Sciatic nerve (tissue), 2 donors: ENCODE data around the gene PLEKHA5. TPM values are rescaled to one million over a fixed set of nuclear protein-coding genes. Genes with fewer than 3 reads are reported as not detected.
"Not testable (repeated sequence)": the region's sequence is repeated elsewhere in the genome, so short reads cannot be mapped to it uniquely, and the experiment has no call there.

Experiments used
- ATAC-seq: fragments of 200-7000 bp; cut with Tn5 transposase; one replicate; pipeline ENCODE4 v1.9.1; 2020; ENCODE audit warnings: mild to moderate bottlenecking, moderate library complexity
- DNase-seq: peaks from one replicate; pipeline ENCODE4 v3.0.0-alpha.2; 2020; ENCODE audit warnings: low spot score
- intact Hi-C: fragments of 100-400 bp; cut with DNase I; formaldehyde crosslinking; loops from one replicate; pipeline ENCODE4 v1.14.2; 2022
- total RNA-seq: library from RNA; stranded (reverse); fragmentation: NEBNext Ultra II Directional; extraction: Animal tissue kit (Norgen Biotek cat#: 25700); gene quantifications from one replicate; pipeline ENCODE4 v1.2.1, GENCODE V29; 2021
- donor health status: DM: no; HTN: no; CAD: no.
- donor health status: DM: no; HTN: no; CAD: no.

The PLEKHA5 gene
- total RNA-seq, 1 donor from 2014 or later = 44.1 TPM

DNA sequence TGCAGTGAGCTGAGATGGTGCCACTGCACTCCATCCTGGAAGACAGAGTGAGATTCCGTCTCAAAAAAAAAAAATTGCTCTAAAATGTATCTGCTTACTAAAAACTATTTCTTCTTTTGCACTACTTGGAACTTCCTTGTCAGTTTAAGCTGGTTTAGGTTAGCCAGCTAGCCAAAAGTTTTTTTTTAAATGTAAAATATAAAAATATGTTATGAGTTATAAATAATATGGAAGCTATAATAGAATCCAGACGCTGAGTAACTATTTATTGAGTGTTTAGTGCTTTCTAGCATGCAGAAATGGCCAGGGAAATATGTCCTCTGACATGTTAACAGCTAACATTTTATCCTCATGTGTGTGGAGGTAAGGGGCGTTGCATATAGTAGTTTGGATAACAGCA is 85.6 kb downstream of the PLEKHA5 start:
- DNase-seq = no peak
- intact Hi-C loops = no loop called here
- ATAC-seq = no peak

DNA sequence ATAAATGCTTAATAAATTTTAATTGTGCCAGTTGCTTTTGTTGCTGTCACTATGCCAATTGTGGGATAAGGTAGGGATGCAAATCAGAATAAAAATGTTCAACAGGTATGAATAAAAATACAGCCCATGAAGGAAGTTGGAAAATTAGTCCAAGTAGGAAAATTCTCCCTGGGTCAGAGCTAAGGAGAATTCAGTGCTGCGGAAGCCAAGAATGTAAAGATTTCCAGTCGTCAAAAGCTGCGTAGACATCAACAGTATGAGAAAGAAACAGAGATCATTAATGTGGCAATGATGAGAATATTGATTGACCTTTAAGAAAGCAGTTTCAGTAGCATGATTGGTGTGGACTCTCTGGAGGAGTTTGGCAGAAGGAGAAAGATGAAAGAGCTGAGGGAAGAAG is 87.9 kb downstream of the PLEKHA5 start:
- intact Hi-C loops = no loop called here
- ATAC-seq = no peak
- no peak for DNase-seq

DNA sequence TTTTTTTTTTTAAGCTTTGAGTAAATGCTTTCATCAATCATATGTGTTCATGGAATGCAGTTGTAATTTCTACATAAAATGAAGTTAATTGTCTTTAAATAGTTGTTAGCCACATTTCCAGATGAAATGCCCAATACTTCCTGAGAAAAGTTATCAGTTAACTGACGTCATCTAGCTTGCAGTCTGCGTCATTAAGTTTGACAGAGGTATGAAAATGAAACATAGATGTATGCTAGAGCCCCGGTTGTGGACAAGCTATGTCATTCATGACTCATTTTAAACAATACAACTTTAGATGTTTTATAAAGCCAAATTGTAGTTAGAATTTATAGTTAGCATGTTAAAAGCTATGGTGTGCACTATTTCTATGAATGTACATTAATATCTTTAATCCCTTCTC is 90.7 kb downstream of the PLEKHA5 start:
- intact Hi-C loops = no loop called here
- ATAC-seq (no peak), DNase-seq (no peak)

DNA sequence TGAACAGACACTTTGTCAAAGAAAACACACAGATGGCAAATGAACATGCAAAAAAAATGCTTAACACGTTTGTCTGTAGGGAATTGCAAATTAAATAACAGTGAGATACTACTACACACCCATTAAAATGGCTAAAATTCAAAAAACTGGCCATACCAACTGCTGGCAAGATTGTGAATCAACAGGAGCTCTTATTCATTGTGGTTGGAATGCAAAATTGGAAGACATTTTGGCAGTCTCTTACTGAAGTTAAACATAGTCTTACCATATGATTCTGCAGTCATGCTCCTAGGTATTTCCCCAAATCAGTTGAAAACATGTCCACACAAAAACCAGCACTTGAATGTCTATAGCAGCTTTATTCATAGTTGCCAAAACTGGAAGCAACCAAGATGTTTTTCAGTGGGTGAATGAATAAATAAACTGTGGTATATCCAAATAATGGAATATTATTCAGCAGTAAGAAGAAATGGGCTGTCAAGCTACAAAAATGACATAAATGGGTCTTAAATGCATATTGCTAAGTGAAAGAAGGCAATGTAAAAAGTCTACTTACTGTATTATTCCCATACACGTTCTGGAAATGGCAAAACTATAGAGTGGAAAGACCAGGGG is 91.4 kb downstream of the PLEKHA5 start:
- no peak for DNase-seq
- ATAC-seq = no peak
- intact Hi-C loops = no loop called here

DNA sequence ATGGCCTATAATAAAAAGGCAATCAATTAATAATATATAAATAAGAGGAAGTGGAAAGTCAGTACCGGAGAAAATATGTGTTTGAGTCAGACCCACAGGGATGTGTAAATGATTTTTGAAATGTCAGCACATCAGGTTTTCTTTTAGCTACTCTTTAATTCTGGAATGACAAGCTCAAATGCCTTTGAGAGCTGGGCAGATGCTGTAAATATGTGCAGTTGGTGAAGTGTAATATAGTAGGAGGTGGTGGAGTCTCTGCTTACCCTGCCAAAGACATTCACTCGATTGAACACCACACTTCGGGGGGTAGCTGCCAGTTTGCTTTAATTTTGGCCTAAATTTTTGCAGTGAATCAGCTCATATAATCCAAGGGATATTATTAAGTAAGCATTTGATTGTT is 93.0 kb downstream of the PLEKHA5 start:
- intact Hi-C loops = no loop called here
- ATAC-seq = no peak

DNA sequence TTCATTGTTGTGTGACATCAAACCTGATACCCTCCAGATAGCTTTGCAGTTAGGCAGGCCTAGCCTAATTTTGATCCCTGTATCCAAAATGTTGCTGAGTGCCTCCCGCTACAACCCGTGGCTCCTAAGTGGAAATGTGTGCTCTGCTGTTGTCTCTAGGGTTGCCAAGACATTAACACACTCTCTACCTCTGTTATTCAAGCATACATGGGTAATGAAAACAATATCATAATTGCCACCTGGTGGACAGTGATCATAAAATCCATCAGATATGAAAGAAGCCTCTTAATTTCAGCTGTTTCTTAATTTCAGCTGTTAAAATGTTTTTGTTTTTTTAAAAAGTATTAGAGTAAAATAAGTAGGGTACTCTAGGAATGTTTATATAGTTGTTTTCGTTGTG is 93.5 kb downstream of the PLEKHA5 start:
- intact Hi-C loops = no loop called here
- no peak for DNase-seq
- peak; percentile 66 for ATAC-seq

More for the DNA sequence above, 93.0 kb downstream of the PLEKHA5 start:
- no peak for DNase-seq

DNA sequence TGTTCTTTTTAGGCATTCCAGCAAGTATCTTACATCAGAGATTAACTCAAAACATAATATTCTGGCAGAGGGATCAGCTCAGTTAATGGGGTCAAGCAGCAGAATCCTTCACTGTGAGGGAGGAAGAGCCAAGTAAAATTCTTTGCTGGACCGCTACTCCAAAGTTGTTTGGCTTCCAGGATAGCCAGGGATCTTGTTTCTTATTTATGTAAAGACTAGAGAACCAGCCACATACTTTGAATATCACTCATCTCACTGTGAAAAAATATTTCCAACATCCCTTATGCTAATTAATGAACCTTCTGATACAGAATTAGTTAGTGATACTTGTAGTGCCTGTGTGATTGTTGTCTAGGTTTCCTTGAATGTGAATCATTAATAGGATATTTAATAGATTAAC is 94.2 kb downstream of the PLEKHA5 start:
- peak; percentile 50 for ATAC-seq
- DNase-seq = no peak
- intact Hi-C loops = no loop called here

DNA sequence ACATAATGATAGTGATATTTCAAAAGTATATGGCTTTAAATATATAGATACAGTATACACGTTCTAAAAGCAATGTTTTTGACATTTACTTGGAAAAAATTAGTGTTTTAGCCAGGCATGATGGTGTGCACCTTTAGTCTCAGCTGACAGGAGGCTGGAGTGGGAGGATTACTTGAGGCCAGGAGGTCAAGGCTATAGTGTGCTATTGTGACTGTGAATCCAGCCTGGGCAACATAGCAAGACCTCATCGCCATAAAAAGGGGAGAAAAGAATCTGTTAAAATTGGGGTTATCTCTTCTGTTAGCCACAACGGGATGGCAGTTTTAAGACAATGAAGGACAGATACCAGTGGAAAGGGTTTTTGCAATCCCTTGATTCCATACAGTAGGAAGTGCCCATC is 95.2 kb downstream of the PLEKHA5 start:
- intact Hi-C loops = no loop called here

DNA sequence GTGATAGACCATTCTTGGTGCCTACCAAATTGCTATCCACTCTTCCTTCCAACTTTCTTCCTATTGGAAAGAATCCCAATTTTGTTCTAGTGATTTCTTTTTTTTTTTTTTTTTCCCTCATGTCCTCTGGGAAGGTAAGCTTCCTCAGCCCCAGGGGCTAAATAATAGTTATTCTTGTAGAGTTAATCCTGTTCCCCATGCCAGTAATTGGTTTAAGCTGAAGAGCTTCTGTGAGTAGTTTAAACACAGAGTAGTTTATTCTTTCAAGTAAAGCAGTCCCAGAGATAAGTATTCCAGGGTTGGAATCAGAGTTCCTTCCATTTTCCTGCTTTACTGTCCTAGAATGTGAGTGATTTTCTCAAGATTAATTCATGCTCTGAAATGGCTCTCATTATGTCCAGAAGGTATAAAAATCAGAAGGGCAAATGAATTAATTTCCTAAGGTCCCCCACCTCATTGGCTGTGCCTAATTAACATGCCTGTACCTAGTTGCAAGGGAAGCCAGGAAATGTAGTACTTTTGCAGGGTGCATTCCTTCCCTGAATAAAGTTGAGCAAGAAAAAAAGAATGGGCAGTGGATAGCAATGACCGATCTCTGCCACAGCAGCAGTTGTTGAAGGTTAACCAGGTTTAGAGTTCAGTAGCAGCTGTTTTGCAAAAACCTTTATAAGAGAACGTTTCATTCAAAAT is 97.8 kb downstream of the PLEKHA5 start:
- no peak for ATAC-seq
- DNase-seq = no peak
- intact Hi-C loops = no loop called here

More for the DNA sequence above, 95.2 kb downstream of the PLEKHA5 start:
- no peak for DNase-seq
- ATAC-seq = no peak

DNA sequence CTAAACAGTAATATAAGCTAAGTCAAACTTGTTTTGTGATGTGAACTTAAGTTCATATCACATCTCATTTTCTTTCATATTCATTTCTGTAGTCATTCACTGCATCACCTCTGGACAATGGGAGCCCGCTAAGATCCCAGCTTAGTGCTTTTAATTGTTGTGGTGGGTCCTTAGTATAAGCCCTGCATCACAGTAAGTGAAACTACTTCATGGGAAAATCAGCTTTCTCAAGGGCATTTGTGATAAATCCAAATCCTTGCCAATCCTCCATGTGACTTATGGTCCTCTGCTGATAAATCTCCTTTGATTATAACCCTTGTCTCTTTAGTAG is 98.3 kb downstream of the PLEKHA5 start:
- intact Hi-C loops = no loop called here

DNA sequence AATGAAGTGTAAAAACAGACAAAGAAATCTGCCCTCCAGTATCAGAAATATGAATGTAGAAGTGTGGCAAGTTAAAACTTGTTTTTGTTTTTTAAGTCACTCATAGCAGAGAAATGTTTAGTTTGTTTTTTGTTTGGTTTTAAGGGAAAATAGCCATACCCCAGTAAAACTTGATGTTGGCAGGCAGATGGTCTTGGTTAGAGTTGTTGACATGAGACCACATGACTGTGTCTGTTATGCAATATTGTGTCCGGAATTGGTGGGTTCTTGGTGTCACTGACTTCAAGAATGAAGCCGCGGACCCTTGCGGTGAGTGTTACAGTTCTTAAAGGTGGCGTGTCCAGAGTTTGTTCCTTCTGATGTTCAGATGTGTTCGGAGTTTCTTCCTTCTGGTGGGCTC is 99.5 kb downstream of the PLEKHA5 start:
- intact Hi-C loops, DNase-seq, ATAC-seq: not testable (repeated sequence)

More for the DNA sequence above, 98.3 kb downstream of the PLEKHA5 start:
- DNase-seq (no peak), ATAC-seq (no peak)

DNA sequence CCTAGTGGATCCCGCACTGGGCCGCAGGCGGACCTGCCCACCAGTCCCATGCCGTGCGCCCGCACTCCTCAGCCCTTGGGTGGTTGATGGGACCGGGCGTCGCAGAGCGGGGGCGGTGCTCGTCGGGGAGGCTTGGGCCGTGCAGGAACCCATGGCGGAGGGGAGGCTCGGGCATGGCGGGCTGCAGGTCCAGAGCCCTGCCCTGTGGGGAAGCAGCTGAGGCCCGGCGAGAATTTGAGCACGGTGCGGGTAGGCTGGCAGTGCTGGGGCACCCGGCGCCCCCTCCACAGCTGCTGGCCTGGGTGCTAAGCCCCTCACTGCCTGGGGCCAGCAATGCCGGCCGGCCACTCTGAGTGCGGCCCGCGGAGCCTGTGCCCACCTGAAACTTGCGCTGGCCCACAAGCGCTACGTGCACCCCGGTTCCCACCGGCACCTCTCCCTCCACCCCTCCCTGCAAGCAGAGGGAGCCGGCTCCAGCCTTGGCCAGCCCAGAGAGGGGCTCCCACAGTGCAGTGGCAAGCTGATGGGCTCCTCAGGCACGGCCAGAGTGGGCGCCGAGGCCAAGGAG is 100.8 kb downstream of the PLEKHA5 start:
- ATAC-seq (no peak), DNase-seq (no peak)
- intact Hi-C loops = no loop called here

DNA sequence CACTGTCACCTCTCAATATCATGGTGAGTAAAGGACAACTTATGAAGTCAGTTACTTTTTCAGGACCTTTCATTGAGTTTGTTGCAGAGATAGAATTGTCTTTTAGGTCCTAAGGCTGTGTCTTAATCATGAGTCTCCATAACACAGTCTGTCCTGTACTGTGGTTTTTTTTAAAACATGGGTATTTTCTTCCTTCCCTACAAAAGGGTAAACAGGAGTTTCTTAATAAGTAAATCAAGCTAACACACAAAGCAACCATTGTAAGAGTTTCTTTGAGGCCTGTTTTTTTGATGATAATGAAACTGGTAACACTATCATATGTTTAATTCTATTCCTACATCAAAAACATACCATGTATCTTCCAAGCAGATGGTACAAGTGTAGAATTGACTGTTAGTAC is 101.4 kb downstream of the PLEKHA5 start:
- intact Hi-C loops = no loop called here
- no peak for DNase-seq
- no peak for ATAC-seq

DNA sequence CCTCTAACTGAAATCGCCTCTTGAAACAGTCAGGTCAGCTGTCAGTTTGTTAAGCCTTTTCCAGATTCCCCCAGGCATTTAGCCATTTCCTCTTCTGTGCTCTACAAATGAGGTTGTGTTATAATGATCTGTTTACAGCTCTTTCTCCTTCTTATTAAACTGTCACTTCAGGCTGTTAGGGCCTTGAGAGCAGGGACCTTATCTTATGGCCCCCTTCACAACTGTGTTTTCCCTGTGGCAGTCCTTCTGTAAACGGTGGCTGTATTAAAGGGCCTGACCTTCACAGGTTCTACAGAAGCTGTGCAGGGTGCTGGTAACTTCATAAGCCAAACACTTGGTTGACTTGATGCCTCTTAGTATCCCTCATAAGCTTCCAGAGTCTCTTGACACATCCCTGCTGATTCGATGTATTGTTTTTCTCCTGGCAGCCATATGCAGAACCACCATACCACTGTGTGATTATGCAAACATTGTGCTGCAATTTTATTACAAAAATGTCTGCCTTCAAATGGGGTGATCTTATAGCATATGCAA is 104.7 kb downstream of the PLEKHA5 start:
- ATAC-seq = peak; percentile 49
- intact Hi-C loops = no loop called here
- DNase-seq = no peak

DNA sequence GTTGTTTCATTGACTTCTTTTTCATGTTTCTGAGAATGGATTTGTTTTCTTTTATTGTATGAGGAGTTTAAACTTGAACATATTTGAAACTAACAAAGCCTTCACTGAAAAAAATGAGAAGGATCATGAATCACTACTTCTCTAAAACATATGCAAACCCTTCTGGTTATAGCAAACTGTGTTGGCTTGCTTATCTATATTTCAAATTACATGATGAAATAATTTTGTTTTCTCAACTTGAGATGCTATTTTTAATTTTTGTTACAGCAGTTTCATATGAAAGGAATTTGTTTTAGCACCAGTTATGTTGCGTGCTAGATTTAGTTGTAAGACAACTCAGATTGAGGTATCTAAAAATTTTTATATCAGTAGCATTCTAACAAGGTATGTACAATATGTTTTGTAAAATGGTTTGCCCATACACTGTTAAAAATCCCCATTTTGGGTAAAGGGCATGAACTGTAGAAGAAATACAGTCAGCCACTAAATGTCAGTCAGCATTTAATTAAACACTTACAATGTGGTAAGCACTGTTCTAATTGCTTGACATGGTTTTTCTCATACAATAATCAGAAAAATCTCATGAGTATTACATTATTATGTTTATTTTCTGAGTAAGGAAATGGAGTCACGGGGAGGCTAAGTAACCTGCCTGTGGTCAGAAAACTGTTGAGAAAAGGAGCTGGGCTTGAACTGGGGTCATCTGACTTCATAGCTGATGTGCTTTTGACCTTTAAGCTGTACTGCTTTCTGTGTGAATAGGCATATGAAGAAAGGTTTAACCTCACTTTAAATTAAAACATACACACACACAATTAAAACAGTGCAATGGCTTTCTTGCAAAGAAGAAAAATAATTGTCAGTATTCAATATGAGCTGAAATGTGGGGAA is 105.7 kb downstream of the PLEKHA5 start:
- intact Hi-C loops = no loop called here
- ATAC-seq (peak; percentile 63), DNase-seq (no peak)

DNA sequence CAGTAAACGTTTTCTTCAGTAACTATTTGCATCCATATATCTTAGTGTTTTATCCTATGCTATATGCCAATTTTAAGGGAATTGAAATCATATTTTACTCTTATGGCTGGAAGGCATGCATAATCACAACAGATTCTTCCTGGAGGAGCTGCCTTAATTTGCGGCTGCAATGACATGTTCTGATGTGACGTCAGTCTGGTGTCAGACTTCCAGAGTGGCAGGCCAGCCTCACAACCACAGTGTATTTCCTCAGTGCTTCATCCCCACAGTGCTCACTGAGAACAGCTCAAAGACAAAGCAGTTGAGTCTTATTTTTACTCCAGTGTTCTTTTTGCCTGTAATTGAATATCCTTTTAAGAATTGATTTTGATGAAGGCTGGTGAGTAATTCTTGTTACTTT is 107.1 kb downstream of the PLEKHA5 start:
- ATAC-seq (no peak), DNase-seq (no peak)
- intact Hi-C loops = no loop called here

DNA sequence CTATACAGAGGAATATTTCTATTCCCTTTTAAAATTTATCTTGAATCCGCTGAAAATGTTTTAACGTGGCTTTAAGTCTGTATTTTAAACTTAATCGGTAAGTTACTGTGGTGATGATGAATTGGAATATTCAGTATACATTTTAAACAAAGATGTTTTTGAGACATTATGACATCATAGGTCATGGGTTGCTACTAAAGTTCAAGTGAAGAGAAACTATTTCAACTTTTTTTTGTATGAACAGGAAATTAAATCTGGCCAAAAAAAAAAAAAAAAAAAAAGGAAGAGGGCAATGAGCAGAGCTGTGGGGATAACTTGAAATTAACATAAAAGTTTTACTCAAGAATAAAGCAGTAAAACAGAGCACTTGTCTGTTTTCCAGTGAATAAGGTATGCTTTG is 109.0 kb downstream of the PLEKHA5 start:
- intact Hi-C loops = no loop called here
- ATAC-seq = no peak
- no peak for DNase-seq

DNA sequence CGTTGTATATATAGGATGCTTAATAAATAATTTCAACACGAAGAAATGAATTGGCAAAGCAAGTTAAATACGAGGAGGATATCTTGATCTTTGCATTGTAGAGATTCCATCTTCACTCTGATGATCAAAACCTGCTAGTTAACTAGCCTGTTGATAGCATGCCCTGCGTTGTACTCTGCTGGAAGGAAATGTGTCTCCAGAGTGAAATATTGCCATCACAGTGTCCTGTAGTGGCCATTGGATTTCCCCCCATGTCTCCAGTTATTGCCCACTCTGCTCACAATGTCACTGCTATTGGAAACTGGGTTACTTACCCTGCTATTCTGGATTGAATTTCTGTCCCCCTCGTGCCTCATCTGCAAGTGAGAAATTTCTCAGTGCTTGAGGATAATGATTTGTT is 109.6 kb downstream of the PLEKHA5 start:
- ATAC-seq (no peak), DNase-seq (no peak)
- intact Hi-C loops = no loop called here

DNA sequence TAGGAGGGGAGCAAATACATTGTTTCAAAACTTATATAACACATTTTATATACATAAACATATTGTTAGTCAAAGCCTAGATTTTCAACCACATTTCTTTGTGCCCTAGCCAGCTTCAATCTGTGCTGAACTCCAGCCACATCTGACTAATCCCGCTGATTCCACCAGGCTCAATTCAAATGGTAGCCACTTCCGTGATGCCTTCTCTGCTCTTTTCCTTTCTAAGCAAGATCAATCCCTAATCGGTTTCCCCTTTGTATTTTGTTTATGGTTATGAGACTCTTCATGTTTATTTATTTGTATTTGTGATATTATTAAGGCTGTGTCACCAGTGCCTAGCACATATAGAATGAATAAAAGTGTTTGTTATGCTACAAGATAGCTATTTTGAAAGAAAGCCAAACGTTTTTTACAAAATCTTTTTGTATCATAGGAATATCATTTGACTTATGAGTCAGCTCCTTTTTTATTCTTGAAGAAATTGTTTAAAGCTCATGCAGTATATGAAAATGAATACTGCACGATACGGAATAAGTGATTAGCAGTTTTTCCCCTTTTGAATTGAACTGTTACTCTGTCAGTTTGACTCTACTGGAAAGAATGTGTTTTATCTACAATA is 110.2 kb downstream of the PLEKHA5 start:
- intact Hi-C loops = no loop called here
- DNase-seq (no peak), ATAC-seq (no peak)
